Skeletal muscle cell (primary cell): ENCODE data around the gene PRDM4.
"Not testable (repeated sequence)": the region's sequence is repeated elsewhere in the genome, so short reads cannot be mapped to it uniquely, and the experiment has no call there.

Experiments
- DNase-seq: peaks from one replicate; pipeline ENCODE4 v3.0.0-alpha.2; 2010; ENCODE audit warnings: low read depth
- H3K4me3 ChIP-seq: 2 replicates; pipeline ENCODE4 v1.5.1; 2011; ENCODE audit warnings: low read depth, mild to moderate bottlenecking, control low read depth, low read length, moderate library complexity

The PRDM4 gene

GRCh38 chr12:107774349-107775029 is 13.6 kb upstream of the PRDM4 start, which contains the start of gene ASCL4:
ASCL4 (plus strand) TSS chr12:107774704; CDS start chr12:107775219, 515 bp downstream.
- H3K4me3 ChIP-seq: no peak within 1 kb of the TSS
- DNase-seq: no peak

- H3K4me3 ChIP-seq: no peak overlapping the region
- no peak for DNase-seq
Measured at GRCh38 chr12:107767466-107767865, 6.5 kb upstream of the PRDM4 start.

DNA sequence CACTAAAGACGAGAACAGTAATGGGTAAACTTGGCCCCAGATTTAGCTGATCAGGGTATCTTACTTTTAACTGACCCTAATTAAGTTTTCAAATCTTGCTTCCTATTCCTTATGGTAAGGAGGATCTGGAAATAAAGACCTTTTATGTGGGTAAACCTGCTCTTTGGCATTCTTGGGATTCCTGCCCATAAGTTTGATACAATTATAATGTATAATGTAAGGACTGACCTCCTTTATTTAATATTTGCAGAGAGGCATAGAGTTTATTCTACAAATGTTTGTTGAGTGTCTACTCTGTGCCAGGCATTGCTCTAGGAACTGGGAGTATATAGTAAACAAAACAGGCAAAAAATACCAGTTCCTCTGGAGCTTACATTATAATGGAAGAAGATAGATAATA is 4.4 kb upstream of the PRDM4 start:
- H3K4me3 ChIP-seq: no peak overlapping the region
- DNase-seq: no peak

DNA sequence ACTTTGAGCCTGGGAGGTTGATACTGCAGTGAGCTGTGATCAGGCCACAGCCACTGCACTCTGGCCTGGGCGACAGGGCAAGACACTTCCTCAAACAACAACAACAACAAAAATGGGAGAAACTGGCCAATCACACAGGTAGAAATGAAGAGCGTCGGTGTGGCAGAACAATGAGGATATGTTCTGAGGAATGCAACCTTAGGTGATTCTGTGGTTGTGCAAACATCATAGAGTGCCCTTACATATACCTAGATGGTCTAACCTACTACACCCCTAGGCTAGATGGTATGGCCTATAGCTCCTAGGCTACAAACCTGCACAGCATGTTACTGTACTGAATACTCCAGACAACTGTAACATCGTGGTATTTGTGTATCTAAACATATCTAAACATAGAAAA is 3.7 kb upstream of the PRDM4 start:
- H3K4me3 ChIP-seq: no peak overlapping the region
- no peak for DNase-seq

- no peak for DNase-seq
- H3K4me3 ChIP-seq: no peak overlapping the region
Measured at GRCh38 chr12:107762874-107763273, 1.9 kb upstream of the PRDM4 start.

DNA sequence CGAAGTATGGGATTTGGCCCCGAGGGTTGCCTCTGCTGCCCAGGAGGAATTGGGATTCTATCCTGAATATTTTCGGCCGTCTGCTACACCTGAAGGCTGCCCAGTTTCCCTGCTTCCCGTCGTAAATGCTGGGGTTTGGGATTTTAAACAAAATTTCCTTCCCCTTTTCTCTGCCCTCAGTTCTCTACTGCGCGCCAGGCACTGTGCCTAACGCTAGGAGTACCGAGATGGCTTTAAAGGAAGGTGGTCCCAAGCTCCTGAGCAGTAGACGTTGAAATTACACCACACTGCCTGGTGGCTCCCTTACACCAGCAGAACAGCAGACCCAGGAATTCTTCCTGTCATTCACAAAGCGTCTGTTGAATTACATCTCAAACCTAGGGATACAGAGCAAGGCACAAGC is 566 bp upstream of the PRDM4 start:
- peak overlapping the region; percentile 91 for H3K4me3 ChIP-seq
- no peak for DNase-seq

GRCh38 chr12:107760207-107760808 is 629 bp downstream of the PRDM4 start:
- DNase-seq: no peak
- H3K4me3 ChIP-seq: peak overlapping the region; percentile 91

DNA sequence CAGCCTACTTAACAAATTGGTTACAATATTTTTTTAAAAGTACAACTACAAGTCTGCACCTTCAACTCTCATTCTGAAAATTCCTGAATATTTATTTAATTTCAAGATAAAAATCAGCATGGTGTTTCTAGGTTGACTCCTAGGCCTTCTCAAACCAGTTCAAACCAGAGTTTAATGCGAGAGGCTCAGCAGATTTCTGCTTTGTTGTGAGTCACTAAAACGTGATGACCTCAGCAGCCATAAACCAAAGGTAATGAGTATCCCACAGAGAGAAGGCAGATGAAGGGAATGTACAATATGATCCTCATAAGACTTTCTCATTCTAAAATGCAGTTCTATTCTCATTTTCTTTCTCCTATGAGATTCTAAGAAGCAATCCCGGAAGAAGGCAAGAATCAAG is 1.5 kb downstream of the PRDM4 start:
- peak; percentile 63 for DNase-seq
- peak overlapping the region; percentile 91 for H3K4me3 ChIP-seq

- H3K4me3 ChIP-seq: no peak overlapping the region
- no peak for DNase-seq
Measured at GRCh38 chr12:107749083-107749482, 11.9 kb downstream of the PRDM4 start.

GRCh38 chr12:107748472-107748871 is 12.5 kb downstream of the PRDM4 start:
- no peak overlapping the region for H3K4me3 ChIP-seq
- peak; percentile 48 for DNase-seq

GRCh38 chr12:107736914-107737313 is 24.0 kb downstream of the PRDM4 start:
- H3K4me3 ChIP-seq: no peak overlapping the region
- no peak for DNase-seq

DNA sequence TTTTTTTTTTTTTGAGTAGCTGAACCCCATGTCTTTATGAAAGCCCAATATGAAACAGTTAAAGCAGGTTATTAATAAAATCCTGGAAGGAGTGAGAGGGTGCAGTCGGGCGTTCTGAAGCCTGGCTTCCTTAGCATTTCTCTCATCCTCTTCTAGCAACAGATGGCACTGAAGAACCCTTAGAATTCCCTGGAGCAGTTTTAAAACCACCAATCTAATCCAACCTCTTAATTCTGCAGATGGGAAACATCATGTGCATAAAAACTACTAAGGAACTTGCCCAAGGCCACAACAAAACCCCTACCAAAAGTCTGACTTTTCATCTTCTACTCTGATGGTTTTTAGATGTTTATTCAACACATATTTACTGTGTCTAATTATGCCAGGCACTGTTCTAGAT is 25.2 kb downstream of the PRDM4 start:
- DNase-seq: no peak
- H3K4me3 ChIP-seq: no peak overlapping the region

DNA sequence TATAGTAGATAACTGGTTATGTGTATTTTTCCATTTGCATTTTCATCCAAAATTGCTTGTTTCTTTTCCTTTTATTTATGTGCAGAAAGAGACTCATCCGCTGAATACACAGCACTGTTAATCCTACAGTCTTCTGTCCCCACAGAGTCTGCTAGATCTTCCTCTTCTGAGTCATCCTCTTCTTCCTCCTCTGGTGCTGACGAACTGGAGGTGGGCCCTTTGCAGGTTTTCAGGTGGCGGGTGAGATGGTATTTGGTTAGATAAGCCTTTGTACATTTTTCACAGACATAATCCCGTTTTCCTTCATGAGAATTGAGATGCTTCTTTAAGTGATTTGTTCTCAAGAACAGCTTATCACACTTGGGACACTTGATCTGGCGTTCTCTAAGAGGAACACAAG is 26.8 kb downstream of the PRDM4 start:
- DNase-seq: no peak
- H3K4me3 ChIP-seq: no peak overlapping the region

DNA sequence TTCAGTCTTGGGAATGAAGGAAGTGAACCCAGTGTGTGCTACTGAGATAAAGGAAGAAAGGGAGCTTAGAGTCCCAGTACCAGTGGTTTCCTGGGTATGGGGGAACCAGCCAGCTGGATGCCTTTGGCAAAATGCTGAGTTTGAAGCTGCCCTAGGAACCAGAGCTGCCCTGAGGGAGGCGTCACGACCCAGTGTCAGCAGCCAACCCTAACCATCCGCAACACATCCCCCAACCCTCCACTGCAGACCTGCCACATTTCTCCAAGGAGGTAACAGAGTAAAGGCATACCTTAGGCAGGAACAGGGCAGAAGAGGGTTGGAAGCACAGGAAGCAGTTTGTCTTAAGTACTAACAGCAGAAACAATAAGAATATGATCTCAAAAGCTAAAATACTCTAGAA is 28.6 kb downstream of the PRDM4 start:
- no peak for DNase-seq

GRCh38 chr12:107731366-107731765 is 29.6 kb downstream of the PRDM4 start:
- no peak overlapping the region for H3K4me3 ChIP-seq

More for the DNA sequence above, 28.6 kb downstream of the PRDM4 start:
- no peak overlapping the region for H3K4me3 ChIP-seq

DNA sequence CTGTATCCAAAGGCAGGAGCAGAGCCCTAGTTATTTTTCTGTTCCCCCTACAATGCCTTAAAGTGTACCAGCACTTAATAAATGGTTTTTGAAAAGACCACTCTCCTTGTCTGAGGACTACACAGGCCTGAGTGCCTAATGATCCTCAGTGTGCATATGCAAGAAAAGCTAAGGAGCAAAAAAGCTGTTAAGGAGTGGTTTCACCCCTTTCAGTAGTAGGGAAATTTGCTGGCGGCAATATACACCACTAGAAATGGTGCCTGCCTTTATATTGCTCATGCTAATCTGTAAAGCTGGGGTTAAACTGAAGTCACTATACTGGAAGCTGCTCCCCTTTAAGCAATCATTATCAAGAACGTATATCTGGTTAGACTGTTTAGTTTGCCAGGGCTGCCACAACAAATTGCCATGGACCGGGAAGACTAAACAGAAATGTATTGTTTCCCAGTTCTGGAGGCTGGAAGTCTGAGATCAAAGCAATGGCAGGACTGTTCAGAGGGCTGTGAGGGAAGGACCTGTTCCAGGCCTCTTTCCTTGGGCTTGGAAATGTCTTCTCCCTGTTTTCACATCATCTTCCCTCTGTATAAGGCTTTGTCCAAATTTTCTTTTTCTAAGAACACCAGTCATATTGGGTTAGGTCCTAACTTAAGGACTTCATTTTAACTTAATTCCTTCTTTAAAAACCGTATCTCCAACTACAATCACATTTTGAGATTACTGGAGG is 30.2 kb downstream of the PRDM4 start:
- no peak for DNase-seq
- H3K4me3 ChIP-seq: no peak overlapping the region

More at GRCh38 chr12:107731366-107731765, 29.6 kb downstream of the PRDM4 start:
- DNase-seq: no peak

DNA sequence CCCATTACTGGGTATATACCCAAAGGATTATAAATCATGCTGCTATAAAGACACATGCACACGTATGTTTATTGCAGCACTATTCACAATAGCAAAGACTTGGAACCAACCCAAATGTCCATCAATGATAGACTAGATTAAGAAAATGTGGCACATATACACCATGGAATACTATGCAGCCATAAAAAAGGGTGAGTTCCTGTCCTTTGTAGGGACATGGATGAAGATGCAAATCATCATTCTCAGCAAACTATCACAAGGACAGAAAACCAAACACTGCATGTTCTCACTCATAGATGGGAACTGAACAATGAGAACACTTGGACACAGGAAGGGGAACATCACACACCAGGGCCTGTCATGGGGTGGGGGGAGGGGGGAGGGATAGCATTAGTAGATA is 33.2 kb downstream of the PRDM4 start:
- not testable (repeated sequence) for DNase-seq, H3K4me3 ChIP-seq

DNA sequence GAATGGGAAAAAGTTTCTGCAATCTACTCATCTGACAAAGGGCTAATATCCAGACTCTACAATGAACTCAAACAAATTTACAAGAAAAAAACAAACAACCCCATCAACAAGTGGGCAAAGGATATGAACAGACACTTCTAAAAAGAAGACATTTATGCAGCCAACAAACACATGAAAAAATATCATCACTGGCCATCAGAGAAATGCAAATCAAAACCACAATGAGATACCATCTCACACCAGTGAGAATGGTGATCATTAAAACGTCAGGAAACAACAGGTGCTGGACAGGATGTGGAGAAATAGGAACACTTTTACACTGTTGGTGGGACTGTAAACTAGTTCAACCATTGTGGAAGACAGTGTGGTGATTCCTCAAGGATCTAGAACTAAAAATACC is 33.6 kb downstream of the PRDM4 start:
- not testable (repeated sequence) for DNase-seq, H3K4me3 ChIP-seq

- no peak for DNase-seq
- H3K4me3 ChIP-seq: no peak overlapping the region
Measured at GRCh38 chr12:107718606-107719005, 42.3 kb downstream of the PRDM4 start.

DNA sequence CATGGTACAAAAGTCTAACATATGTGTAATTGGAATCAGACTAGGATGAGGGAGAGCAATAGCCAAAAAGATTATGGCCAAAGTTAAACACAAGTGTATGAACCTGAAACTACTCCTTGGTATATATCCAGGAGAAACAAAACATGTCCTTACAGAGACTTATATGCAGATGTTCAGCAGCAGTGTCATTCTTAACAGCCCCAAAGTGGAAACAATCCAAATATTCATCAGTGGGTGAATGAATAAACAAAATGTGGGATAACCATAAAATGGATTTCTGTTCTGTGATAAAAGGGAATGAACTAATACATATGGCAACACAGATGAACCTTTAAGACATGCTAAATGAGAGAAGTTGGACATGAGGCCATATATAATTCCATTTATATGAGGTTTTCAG is 45.2 kb downstream of the PRDM4 start:
- no peak for DNase-seq
- H3K4me3 ChIP-seq: no peak overlapping the region

- H3K4me3 ChIP-seq, DNase-seq: not testable (repeated sequence)
Measured at GRCh38 chr12:107705522-107705921, 55.4 kb downstream of the PRDM4 start.
